CD4-positive, alpha-beta T cell treated with Interleukin-17A for 1 hour (primary cell): Measurements from ENCODE around the gene PRODH2.

Experiments
- DNase-seq: peaks from one replicate; pipeline ENCODE4 v3.0.0-alpha.2; 2020

Gene PRODH2

GRCh38 chr19:35793381-35794165, 19.1 kb downstream of the PRODH2 start:
- no peak for DNase-seq

DNA sequence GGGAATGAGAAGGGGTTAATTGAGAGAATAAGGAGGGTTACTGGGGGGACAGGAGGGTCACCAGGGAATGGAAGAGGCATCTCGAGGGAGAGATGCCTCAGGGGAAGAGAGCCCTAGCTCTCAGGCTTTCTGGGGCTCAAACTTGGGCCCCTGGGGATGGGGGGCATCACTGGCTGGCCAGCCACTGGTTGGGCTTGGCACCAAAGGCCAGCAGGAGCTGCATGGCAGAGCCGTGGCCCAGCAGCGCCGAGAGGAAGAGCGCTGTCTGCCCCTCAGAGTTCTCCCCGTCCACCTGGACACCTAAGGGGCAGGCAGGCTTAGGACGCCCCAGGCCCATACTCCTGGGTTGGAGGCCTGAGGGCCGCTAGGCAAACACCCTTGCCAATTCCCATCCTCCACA, 19.8 kb downstream of the PRODH2 start:
- DNase-seq: no peak

GRCh38 chr19:35792312-35792711, 20.3 kb downstream of the PRODH2 start:
- no peak for DNase-seq

- DNase-seq: no peak
Measured at GRCh38 chr19:35791814-35792279, 20.8 kb downstream of the PRODH2 start.

DNA sequence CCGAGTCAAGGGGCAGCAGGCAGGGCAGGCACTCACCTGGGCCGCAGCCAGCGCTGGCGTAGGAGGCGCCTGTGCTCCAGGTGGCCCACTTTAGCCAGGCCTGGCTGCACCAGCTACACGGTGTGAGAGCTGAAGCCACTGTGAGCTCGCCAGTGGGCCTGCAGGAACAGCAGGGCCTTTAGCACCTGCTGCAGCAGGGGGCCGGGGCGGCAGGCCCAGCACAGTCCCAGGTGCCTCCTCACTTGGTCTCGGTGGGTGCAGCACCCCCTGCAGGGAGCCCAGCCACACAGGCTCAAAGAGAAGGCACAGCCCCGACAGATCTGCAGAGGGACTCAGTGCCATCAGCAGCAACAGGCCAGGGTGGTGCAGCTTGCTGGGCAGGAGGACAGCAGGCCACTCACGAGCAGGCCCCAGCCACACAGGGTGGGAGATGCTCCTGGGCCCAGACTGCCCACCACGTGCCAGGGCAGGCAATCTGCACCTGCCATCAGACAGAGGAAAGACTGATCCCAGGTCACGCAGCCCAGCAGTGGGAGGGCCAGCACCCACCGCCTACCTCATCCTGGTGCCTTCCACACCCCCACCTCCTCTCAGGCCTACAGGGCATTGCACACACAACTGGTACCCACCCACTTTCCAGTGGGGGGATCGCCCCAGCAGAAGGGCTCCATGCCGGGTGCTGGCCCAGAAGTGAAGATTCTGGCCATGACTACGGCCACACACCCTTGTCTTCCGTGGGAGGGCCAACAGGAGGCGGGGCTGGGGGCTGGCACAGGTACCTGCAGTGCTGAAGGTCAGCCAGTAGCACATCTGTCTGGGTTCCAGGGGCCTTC, 21.4 kb downstream of the PRODH2 start:
- no peak for DNase-seq

- DNase-seq: no peak
Measured at GRCh38 chr19:35789978-35790944, 22.4 kb downstream of the PRODH2 start.

GRCh38 chr19:35789195-35789977, 23.3 kb downstream of the PRODH2 start:
- DNase-seq: no peak

DNA sequence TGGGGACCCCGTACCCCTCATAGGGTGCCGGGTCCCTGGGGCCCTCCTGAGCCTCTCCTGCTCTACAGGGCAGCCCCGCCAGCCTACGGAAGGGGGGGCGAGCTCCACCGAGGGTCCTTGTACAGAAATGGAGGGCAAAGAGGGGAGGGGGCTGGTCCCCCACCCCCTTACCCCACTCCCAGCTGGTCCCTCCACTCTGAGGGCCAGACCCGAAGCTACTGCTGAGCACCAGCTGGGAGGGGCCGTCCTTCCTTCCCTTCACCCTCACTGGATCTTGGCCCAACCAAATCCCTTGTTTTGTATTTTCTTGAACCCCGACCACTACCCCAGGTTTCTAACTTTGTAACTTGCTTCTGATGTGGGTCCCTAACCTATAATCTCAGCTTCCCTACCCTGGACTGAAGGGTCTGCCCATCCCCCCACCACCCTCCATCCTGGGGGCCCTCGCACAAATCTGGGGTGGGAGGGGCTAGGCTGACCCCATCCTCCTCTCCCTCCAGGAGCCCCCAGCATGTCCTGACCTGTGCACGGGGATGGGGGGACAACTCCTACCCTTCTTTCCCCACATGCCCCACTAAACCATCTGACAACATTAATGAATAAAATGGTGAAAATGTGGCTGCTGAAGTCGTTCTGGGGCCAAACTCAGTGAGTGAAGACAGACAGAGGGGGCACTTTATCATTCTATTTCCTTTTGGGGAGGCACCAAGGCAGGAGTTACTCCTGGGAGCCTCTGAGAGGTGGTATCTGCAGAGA, 24.3 kb downstream of the PRODH2 start:
- no peak for DNase-seq

DNA sequence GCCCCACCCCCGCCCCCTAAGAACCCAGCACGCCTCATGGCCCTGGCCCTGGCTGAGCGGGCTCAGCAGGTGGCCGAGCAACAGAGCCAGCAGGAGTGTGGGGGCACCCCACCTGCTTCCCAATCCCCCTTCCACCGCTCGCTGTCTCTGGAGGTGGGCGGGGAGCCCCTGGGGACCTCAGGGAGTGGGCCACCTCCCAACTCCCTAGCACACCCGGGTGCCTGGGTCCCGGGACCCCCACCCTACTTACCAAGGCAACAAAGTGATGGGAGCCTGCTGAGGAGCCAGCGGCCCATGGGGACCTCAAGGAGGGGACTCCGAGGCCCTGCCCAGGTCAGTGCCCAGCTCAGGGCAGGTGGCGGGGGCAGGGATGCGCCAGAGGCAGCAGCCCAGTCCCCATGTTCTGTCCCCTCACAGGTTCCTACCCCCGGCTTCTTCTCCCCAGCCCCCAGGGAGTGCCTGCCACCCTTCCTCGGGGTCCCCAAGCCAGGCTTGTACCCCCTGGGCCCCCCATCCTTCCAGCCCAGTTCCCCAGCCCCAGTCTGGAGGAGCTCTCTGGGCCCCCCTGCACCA, 25.3 kb downstream of the PRODH2 start:
- no peak for DNase-seq

DNA sequence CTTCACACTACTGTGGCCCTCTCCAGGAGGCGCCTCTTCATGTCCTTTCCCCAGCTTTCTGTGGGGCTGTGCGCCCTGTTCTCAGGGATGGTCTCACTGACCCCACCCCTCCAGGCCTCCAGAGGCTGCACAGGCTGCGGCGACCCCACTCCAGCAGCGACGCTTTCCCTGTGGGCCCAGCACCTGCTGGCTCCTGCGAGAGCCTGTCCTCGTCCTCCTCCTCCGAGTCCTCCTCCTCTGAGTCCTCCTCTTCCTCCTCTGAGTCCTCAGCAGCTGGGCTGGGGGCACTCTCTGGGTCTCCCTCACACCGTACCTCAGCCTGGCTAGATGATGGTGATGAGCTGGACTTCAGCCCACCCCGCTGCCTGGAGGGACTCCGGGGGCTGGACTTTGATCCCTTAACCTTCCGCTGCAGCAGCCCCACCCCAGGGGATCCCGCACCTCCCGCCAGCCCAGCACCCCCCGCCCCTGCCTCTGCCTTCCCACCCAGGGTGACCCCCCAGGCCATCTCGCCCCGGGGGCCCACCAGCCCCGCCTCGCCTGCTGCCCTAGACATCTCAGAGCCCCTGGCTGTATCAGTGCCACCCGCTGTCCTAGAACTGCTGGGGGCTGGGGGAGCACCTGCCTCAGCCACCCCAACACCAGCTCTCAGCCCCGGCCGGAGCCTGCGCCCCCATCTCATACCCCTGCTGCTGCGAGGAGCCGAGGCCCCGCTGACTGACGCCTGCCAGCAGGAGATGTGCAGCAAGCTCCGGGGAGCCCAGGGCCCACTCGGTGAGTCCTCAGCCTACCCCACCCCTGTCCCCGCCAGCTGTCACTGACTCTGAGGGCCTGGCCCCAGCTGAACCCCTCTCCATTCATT, 26.1 kb downstream of the PRODH2 start:
- no peak for DNase-seq

DNA sequence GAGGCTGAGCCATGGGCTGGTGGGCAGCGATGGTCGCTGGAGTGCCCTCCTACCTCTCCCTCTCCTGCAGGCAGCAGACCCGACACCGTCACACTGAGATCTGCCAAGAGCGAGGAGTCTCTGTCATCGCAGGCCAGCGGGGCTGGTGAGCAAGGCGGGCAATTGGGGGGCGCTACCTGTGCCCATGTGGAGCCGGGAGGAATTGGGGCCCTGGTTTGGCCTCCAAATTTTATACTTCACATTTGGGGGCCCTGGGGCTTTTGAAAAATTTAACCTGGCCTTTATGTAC, 27.4 kb downstream of the PRODH2 start:
- no peak for DNase-seq

DNA sequence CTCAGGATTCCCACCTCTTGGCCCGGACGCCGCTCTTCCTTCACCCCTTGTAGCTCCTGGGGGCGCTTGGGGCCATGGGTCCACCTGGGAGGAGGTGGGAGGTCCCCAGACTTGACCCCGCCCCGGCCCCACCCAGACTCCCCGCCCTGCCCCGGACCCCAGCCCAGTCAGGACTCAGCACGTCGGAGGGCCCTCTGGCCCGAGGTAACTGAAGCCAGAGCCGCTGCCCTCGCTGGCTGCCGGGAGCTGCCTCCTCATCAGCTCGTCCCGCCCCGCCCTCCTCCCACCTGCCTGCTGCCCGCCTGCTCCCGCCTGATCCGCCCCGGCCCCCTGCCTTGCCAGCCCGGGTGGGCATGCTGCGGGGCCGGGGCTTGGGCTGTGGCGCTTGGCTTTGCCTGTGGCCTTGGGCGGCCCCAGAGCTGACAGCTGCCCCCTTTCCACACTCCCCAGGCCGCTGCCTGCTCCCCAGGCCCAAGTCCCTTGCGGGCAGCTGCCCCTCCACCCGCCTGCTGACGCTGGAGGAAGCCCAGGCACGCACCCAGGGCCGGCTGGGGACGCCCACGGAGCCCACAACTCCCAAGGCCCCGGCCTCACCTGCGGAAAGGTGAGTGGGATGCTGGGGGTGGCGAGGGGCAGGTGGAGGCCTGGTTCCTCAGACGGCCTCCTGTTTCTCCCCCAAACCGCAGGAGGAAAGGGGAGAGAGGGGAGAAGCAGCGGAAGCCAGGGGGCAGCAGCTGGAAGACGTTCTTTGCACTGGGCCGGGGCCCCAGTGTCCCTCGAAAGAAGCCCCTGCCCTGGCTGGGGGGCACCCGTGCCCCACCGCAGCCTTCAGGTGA, 27.9 kb downstream of the PRODH2 start:
- DNase-seq: no peak

DNA sequence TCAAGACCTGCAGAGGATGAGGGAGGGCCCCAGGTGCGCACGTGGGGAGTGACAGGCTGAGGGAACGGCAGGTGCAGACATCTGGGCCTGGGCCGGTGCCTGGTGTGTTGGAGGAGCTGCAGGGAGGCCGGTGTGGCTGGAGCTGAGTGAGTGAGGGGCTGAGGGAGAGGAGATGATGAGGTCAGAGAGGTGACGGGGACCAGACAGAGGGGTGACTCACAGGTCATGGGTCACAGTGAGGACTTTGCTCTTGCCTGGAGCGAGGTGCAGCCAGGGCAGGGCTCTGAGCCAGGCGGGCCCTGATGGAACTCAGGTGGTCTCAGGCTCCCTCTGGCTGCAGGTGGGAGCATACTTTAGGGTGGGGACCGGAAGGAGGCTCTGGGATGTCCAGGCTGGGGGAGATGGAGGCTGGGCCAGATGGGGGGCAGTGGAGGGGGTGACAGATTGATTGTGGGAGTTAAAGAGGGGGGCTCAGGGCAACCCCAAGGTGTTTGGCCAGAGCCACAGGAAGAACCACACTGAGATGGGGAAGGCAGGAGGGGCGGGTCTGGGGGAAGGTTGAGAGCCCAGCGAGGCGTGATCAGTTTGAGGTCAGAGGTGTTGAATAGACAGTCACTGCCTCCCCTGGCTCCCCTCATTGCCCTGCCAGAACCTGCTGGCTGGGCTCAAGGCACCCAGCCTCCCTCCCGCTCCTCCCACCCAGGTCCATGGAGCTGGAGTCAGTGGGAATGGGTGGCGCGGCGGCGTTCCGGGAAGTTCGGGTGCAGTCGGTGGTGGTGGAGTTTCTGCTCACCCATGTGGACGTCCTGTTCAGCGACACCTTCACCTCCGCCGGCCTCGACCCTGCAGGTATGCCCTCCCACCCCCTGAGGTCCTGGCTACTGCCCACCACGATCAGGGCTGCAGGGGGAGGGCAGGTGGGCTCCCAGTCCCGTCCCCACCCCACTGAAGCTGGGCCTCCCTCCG, 28.9 kb downstream of the PRODH2 start:
- DNase-seq: no peak

- DNase-seq: no peak
Measured at GRCh38 chr19:35782589-35782988, 30.1 kb downstream of the PRODH2 start.

DNA sequence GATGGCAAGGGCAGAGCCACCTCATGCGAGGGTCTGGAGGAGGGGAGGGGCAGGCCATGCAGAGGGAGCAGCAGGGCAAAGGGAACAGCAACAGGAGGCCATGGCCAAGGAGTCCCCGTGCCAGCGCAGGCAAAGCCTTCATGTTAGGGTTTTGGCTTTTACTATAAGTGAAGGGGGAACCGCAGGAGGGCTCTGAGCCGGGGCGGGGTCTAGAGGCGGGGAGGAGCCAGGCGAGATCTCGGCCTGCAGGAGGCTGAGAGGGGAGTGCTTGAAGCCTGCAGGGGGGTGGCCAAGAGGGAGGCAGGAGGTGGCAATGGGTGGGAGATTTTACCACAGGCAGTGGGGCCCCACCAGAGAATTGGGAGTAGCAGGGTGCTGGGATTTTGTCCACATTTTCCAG, 31.0 kb downstream of the PRODH2 start:
- no peak for DNase-seq

DNA sequence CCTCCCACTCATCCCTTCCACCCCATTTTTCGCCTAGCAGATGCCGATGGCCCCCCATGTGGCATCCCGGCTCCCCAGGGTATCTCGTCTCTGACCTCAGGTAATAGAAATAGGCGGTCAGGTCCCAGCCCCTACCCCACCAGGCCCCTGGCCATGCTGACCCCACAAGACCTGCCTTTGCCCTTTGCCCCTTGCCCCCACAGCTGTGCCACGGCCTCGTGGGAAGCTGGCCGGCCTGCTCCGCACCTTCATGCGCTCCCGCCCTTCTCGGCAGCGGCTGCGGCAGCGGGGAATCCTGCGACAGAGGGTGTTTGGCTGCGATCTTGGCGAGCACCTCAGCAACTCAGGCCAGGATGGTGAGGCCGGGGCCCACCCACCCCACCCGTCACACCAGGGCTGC, 31.9 kb downstream of the PRODH2 start:
- no peak for DNase-seq

DNA sequence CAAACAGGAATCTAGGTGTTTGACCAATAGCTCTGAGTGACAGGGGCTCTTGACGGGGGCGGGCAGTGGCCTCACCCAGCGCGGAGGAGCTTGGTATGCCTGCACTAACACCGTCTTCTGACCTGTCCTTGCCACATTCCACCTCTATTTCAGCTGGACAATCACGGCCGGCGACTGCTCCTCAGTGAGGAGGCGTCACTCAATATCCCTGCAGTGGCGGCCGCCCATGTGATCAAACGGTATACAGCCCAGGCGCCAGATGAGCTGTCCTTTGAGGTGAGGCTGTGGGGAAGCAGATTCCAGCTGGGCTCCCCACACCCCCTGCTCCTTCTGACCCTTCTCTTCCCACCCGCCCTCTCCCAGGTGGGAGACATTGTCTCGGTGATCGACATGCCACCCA, 32.6 kb downstream of the PRODH2 start:
- DNase-seq: no peak

GRCh38 chr19:35779033-35779432, 33.6 kb downstream of the PRODH2 start:
- DNase-seq: no peak
